ENCODE results near the gene NEURL1B.
"Not testable (repeated sequence)": the region's sequence is repeated elsewhere in the genome, so short reads cannot be mapped to it uniquely, and the experiment has no call there.

The NEURL1B gene

DNA sequence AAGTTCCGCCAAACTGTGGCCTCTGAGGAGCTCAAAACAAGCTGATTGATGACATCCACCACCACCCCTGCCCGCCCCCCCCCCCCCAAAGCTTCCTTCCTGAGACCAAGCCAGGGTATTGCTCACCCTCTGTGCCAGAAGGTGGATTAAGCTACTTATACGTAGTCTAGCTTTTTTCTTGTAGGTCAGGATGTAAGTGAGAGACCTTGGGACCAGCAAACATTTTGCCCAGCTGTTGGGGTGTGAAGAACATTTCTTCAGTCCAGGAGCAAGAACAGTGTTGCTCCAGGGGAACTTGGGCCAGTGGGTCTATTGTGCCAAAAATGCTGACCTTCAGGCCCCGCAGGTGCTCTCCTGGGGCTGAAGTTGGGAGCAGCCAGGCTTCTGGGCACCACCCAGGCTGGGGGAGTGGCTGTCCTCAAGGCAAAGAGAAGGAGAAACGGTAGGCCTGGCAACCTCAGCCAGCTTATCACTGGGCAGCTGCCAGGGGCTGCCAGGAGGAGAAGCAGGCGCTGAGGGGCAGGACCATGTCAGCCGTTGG lies 18.0 kb downstream of the NEURL1B start:
- DNase-seq, result peak in 1 of 3 experiments; percentile 4

DNA sequence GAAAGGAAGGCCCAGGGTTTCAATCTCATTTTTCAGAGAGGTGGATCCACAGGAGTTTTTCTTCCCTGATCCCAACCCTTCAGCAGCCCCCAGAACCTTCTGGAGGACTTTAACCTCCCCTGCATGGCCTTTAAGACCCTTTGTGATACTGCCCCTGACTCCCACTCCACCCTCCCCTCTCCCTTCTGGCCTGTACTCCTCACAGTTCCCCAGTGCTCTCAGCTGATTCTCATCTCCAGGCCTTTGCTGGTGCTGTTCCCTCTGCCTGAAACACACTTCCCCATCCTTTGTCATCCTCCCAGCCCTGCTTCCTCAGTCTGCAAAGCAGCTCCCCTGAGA lies 18.5 kb downstream of the NEURL1B start:
- no peak for DNase-seq

DNA sequence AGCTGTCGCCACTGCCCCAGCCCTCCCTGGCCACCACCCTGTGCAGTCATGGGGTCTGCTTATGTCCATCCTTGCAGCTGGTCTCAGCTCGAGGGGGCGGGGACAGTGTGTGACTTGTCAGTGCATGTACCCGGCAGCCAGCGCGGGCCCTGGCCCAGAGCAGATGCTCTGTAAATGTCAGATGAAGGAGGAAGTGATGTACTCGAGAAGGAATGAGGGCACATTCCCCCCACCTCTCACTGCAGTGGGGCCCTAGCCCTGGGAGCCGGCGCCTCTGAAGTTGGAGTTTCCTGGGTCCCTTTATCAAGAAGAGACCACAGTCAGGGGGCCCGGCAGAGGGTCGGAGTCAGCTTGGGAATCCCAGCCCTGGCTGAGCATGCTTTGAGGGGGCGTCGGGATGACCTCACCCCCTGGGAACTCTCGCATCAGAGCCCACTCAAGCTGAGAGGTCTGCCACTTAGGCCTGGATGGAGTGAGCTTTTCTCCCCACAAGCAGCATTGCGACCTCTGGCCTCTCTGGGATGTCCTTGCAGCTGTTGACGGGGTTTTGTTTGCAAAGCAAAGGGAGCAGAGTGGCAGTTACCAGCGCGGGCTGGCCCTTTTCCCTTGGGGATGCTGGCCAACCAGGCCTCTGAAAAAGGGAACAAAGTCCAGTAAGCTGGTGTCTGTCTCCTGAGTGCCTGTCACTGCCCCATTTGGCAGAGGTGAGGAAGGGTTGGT lies 19.0 kb downstream of the NEURL1B start:
- peak; percentile 10 to 58 (median 18) for DNase-seq

DNA sequence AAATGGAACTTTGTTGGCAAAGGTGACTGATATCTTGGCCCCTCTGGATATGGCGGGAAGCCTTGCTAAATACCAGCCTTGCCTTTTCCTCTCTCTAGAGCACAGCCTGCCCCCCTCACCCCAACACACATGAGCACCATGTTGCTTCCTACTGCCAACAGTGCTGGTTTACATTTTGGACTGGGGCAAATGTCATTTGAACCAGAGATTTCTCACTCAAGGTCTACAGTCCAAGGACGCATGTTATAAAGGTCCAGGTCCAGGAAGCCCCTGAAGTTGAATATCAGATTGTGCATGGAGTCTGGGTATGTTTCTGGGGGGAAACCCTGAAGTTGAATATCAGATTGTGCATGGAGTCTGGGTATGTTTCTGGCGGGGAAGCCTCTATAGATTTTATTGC lies 19.9 kb downstream of the NEURL1B start:
- DNase-seq, result no peak

DNA sequence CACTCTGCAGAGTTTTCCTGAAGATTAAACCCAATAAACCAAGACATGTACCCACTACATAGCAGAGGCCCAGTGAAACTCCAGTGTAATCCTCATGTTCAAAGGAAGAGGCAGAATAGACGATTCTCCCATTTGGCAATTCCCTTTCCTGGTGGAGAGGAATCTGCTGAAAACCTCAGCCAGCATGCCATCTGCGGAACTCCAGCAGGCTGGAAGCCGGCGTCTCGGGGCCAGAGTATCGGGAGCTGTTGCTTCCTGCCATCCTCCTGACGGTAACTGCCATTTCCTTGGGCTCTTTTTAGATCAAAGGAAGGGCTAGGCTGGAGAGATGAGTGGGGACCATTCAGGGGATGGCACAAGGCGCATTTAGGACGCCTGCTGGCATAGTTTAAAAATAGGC lies 20.5 kb downstream of the NEURL1B start:
- DNase-seq, result no peak

DNA sequence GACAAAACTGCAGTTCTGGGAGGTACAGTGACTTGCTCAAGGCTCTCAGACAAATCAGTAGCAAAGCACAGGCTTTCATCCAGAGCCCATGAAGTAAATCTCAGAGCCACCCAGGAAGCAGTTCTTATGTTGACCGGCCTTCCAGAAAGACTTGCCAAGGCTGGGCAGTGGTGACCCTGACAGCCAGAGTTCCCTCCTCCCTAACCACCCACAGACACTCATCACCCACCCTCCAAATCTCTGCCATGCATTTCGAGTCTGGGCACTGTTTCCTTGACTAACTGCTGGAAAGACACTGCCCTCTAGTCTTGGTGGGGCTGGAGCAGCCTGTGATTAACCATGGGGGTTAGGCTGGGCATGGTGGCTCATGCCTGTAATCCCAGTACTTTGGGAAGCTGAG lies 21.5 kb downstream of the NEURL1B start:
- DNase-seq, result no peak

DNA sequence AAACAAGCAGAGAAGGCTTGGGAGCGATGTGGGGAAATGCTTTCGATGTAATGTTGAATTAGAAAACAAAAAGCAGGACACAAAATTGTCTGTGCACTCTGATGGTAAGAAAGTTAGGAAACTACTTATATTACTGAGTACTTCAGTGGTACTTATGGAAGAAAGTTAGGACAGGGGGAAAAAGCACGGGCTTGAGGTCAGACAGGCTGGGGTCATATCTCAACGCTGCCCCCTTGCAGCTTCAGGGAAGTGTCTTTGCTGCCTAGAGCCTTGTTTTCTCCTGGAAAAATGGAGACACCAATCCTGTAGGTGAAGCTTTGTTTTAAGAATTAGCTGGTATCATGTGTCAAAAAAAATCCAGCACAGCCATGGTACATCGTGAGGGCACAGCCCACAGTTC lies 23.0 kb downstream of the NEURL1B start:
- DNase-seq, result no peak

DNA sequence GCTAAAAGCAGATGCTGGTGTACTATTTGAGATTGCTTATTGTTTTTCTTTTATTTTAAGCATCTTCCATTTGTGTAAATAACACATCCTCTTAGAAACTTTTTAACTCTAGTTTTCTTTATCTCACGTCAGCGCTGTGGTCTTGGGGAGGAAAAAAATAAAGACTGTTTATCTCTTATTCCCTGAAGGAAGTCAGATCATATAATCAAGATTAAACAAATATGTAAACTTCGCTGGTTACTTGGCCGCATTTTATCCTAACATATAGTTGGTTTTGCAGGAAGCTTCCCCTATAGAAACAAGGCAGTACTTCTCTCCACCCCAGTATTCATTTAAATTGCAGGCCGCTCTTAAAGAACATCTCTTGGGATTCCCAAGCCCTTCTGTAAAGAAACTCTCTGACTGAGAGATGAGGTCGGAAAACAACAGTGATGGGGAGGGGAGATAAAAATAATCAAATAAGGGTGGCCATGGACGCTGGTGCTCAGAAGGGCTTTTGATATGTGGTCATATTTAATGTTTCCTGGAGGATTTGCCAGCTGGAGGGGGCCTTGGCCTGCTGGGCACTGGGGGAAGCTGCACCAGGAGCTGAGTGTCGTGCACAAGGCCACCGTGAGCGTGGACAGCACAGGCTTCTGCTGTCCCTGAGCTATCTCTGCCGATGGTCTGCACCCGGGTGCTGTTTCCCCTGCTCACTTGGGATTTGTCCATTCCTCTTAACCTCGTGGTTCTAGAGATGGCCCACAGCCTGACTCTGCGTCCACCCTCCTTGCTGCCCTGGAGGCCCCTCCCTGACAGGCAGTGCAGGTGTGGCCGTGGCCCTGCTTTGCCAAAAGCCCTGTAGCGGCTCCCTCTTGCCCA lies 23.8 kb downstream of the NEURL1B start:
- no peak for DNase-seq

DNA sequence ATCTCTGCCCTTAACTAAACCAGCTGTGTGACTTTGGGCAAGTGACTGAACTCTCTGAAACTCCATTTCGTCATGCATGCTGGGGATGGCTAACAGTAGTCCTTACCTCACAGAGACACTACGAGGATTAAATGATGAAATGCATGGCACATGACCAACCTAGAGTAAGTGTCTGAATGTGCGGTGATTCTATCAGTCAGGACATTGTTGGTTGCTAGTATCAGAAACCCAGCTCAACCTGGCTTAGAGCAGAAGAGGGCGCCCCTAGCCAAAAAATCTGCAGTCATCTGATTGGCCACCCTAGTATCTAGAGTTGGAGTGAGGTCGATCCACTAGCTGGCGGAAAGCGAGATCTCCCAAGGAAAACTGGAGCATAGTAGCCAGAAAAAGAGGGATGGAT lies 25.2 kb downstream of the NEURL1B start:
- DNase-seq, result no peak

DNA sequence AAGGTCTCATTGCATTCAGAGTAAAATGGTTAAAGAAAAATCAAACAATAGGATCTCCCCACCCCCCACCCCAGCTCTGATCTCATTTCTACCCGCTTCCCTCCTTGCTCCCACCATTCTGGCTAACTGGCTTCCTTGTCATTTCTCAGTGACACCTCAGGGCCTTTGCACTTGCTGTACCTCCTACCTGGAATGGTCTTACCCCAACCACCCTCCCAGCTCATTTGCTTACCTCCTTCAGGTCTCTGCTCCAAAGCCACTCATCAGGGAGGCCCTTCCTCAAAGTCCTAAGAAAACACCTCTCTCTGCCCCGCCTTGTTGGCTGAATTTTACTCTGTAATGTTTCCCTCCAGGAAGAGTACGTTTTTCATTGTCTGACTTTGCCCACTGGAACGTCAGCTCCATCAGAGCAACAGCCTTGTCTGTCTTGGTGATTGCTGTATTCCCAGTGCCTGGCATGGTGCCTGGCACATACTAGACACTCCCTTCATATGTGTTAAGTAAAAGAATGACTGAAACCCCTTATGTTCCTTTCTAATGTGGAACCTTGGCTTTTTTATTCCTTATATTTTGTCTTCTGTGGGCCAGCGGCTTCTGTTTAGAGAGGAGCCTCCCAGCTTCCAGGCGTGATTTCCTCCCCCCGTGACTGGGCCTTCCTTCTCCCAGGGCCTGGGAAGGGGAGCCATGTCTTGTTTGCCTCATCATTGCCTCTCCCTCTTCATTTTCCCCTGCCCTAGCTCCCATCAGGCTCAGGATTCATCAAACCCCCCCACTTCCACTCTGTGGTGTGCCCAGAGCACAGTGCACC lies 26.9 kb downstream of the NEURL1B start:
- no peak for DNase-seq

DNA sequence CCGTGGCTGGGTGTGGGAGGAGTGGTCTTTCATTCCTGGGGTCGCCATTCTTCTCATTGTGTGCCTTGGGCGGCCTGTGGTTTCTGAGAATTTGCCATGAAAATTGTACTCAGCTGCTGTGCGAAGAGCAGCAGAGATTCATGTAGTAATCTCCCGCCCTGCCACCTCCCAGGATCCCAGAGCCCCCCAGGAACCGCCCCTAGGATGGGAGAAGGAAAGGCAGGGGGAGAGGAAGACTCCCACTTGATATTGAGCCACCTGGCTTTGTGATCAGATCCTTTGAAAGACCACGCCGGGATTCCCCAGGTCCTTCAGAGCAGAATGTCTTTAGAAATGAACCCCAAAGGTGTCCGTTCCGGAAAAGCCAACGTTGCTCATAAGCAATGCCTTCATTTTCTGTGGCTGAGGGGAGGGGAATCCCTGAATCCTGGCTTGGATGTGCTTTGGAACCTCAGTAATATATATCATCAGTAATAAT lies 27.6 kb downstream of the NEURL1B start:
- DNase-seq, result no peak

DNA sequence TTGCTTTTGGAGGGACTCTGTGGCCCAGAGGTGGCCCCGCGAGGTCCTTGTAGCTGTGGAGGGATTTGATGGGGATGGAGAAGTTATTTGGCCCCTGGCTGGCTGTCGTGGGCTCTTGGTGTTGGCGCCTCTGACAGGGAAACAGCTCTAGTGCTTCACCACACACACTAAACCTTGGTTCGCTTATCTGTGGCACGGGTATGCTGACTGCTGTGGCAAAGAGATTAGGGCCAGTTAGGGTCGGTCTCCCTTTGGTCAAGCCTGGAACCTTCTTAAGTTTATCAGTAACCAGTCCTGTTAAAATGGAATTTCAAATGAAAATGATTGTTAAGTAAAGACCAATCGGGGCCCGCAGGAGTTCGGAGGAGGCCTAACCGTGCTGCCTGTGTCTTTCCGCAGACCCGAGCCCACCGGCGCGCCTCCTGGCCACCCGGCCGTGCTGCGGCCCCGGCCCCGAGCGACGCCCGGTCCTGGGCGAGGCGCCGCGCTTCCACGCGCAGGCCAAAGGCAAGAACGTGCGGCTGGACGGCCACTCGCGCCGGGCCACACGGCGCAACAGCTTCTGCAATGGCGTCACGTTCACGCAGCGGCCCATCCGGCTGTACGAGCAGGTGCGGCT lies 28.4 kb downstream of the NEURL1B start:
- DNase-seq, result no peak

DNA sequence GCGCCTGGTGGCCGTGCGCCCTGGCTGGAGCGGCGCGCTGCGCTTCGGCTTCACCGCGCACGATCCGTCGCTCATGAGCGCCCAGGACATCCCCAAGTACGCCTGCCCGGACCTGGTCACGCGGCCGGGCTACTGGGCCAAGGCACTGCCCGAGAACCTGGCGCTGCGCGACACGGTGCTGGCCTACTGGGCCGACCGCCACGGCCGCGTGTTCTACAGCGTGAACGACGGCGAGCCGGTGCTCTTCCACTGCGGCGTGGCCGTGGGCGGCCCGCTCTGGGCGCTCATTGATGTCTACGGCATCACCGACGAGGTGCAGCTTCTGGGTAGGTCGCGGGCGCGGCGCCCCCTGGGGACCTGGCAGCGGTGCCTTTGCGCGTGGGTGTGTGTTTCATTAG lies 28.9 kb downstream of the NEURL1B start:
- no peak for DNase-seq

DNA sequence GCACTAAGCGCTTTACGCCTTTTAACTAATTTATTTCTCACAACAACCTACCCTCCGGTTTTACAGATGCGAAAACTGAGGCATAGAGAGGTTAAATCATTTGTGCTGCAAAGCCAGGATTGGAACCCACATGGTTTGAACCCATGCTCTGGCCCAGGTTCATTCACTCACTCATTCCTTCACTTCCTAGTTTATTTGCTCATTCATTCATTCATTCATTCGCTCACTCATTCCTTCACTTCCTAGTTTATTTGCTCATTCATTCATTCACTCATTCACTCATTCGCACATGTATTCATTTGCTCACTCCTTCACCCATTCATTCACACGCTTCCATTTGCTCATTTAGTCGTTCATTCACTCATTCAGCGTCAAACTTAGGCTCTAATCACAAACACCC lies 29.4 kb downstream of the NEURL1B start:
- no peak for DNase-seq

DNA sequence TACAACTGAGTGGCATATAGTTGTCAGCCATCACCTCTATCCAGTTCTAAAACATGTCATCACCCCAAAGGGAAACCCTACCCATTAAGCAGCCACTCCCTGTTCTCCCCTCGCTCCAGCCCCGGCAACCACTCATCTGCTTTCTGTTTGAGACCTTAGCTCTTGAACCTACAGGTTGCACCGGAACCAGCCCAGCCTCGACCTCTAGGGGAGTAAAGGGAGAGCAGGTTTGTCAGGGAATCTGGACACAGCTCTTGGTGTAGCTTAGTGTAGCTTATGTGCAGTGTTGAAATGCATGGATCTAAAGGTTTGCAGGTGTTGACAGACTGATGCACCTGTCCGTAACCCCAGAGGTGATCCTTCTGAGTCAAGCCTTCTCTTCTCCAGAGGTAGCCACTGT lies 30.0 kb downstream of the NEURL1B start:
- no peak for DNase-seq

DNA sequence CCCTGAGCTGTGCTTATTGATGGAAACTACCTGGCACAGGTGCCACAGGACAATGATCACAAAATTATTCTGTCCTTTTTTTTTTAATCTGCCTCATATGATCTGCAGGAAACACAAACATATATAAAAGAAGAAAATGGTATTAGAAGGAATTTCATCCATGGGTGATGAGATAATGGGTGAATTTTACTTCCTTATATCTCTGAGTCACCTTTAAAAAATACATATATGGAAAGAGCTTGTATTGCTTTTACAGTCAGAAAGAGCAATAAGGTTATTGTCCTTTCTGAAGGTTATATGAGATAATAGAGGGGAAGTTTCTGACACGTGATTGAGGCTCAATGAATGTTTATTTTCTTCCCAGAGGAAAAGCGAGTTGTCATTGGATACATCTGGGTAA lies 31.6 kb downstream of the NEURL1B start:
- DNase-seq, result no peak

DNA sequence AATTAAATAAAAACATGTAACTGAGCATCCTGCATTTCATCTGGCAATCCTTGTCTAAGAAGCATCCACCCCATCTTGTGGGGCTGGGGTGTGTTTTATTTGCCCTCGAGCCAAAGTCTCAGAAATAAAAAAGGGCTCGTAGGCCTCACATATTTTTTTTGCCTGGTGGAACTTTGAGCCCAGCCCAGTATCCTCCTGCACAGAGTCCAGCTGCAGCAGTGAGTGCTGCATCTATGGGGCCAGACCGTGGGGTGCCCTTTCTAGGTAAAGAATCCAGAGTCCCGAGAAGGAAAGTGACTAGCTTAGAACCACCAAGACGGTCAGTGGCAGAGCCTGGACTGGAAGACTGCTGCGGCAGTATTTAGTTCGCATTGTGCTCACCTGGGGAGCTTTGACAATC lies 33.1 kb downstream of the NEURL1B start:
- DNase-seq, result no peak

DNA sequence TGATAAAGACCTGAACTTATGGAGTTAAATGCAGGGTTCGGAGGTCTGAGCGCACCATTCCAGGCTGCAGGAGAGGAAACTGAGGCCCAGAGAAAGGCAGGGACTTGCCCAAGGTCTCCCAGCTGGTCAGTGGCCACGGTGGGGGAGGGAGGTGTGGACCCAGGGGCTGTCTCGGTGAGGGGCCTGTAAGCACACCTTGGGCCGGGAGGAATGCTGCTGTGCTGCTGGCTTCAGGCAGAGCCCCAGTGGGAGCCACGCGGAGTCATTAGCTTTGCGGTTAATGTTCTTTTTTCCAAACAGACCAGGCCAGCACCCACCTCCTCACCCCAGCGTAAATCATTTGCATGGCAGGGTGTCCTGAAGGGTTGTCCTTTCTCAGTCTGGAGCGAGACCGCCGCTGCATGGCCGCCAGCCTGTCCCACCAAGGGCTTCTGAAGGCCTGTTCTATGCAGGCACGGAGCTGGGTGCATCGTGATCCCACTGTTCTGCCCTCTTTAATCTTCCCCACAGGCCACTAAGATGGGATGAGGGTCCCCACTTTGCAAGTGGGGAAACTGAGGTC lies 35.9 kb downstream of the NEURL1B start:
- no peak for DNase-seq

DNA sequence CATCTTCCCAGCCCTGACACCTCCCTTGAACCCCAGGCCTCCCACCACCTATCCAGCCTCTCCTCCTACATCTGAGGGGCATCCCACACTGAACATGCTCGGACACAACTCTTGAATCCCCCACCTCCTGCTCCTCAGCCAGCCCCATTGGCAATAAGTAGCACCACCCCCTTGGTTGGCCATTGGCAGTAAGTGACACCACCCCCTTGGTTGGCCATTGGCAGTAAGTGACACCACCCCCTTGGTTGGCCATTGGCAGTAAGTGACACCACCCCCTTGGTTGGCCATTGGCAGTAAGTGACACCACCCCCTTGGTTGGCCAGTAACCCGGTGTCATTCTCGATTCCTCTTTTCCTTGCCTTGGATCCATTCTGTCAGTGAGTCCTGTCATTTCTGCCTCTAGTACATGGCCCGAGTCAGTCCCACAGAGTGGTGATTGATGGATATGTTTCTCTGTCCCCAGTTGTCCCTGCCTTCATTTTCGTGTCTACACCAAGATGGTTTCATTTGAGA lies 37.4 kb downstream of the NEURL1B start:
- DNase-seq, result not testable (repeated sequence)

DNA sequence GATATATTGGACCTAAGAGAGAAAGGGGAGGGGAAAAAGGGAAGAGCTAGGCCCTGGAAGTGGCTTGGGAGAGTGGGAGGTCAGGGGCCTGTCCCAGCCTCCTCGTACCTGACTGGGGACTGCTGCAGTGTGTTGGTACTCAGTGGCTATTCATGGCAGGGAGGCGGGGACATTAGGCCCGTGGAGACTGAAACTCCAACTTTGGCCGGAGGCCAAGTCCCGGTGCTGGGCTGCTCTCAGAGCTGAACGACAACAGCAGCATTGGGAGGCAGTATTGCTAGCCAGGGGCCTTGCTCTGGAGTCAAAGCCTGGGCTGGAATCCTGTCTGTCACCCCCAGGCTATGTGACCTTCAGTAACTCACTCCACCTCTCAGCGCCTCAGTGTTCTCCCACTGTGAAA lies 37.8 kb downstream of the NEURL1B start:
- DNase-seq, result peak in 1 of 3 experiments; percentile 74

DNA sequence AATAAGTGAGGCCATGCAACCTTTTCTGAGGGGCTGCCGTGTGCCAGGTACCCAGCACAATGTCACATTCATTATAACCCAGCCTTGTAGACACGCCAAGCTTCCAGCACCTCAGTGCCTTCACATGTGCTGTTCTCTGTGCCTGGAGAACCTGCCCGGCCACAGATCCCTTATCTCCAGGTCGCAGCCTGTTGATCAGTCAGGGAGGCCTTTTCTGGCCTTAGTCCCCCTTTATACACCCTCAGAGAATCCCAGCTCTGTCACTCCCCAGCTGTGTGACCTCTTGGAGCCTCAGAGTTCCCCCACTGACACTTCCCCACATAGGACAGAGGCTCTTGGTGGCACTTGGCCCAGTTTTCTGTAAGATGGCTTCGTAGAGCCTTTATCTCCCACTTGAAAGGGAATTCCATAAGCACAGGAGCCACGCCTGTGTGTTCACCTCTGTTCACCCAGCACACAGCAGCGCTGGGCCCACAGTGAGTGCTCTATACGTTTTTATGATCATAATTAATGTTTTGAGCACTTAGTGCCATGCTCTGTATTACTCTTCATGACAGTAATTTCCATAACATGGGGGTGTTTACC lies 38.7 kb downstream of the NEURL1B start:
- DNase-seq, result no peak

DNA sequence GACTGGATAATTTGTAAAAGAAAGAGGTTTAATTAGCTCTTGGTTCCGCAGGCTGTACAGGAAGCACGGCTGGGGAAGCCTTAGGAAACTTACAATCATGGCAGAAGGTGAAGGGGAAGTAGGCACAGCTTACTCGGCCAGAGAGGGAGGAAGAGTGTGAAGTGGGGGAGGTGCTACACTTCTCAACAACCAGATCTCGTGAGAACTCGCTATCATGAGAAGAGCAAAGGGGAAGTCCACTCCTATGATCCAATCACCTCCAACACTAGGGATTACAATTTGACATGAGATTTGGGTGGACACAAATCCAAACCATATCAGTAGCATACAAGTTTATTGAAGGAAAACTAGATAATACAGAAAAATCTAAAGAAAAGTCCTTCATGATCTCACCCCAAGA lies 39.9 kb downstream of the NEURL1B start:
- DNase-seq, result no peak
